ENCODE data around the gene MAGI3.

The MAGI3 gene

DNA sequence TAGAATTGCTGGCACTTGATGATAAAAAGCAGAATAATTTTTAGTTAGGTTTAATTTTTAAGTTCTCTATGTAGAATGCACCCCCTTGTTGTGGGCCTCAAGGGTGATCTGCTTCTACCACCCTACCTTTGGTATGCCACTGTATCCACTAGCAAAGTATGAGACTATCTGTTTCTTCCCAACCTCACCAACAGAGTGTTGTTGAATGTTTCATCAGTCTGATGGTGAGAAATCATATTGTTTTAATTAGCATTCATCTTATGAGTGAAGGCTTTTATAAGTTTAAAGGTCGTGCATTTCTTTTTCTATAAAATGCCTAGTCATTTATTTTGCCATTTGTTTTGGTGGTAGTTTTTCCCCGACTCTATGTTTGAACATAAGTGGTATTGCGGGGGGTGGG lies 141.0 kb downstream of the MAGI3 start:
- Histone ChIP-seq H3K27me3 (ENCODE audit: insufficient read depth, low read length, poor library complexity, severe bottlenecking) (no peaks in the 10 kb centered on the region), H3K9me3 (ENCODE audit: insufficient read depth, low read depth, low read length) (no peaks in the 10 kb centered on the region), H3K4me1 (ENCODE audit: insufficient read depth, low read length, poor library complexity, severe bottlenecking) (no peaks in the 10 kb centered on the region), H3K4me2 (ENCODE audit: low read depth, low read length, poor library complexity, severe bottlenecking) (no peak overlapping the region), H3K9me2 (replicated peaks; ENCODE audit: low read depth, low read length) (no peaks in the 10 kb centered on the region), H3K36me3 (ENCODE audit: insufficient read depth, low read length) (no peaks in the 10 kb centered on the region), H2AFZ (ENCODE audit: low read length) (no peak overlapping the region), H3K9ac (ENCODE audit: low read depth, low read length, poor library complexity, severe bottlenecking) (no peak overlapping the region), H4K20me1 (ENCODE audit: insufficient read depth, low read length, poor library complexity, severe bottlenecking) (no peaks in the 10 kb centered on the region), H3K4me3 (ENCODE audit: low read length, poor library complexity, severe bottlenecking) (no peak overlapping the region), H3K79me2 (ENCODE audit: insufficient read depth, low read length) (no peaks in the 10 kb centered on the region), H3F3A (ENCODE audit: low read depth) (no peaks in the 10 kb centered on the region; the same call in 1 of the 2 replicates)
- no peak for TF ChIP-seq EZH2phosphoT487 (IDR thresholded peaks at IDR 0.05; ENCODE audit: borderline replicate concordance)
- TF ChIP-seq, protein P1, sequence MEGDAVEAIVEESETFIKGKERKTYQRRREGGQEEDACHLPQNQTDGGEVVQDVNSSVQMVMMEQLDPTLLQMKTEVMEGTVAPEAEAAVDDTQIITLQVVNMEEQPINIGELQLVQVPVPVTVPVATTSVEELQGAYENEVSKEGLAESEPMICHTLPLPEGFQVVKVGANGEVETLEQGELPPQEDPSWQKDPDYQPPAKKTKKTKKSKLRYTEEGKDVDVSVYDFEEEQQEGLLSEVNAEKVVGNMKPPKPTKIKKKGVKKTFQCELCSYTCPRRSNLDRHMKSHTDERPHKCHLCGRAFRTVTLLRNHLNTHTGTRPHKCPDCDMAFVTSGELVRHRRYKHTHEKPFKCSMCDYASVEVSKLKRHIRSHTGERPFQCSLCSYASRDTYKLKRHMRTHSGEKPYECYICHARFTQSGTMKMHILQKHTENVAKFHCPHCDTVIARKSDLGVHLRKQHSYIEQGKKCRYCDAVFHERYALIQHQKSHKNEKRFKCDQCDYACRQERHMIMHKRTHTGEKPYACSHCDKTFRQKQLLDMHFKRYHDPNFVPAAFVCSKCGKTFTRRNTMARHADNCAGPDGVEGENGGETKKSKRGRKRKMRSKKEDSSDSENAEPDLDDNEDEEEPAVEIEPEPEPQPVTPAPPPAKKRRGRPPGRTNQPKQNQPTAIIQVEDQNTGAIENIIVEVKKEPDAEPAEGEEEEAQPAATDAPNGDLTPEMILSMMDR (conservative IDR thresholded peaks at IDR 0.05; ENCODE audit: low read length): no peak

DNA sequence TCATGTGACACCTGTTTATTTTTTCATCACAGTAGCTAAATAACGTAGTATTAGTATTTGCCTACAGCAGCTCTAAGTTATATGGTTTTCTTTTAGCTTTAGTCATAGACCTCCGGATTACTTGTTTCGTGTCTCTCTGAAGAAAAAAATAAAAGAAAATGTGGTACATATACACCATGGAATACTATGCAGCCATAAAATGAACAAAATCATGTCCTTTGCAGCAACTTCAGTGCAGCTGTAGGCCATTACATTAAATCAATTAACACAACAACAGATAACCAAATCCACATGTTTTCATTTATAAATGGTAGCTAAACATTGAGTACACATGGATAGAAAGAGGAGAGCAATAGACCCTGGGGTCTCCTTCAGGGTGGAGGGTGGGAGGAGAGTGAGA lies 142.7 kb downstream of the MAGI3 start:
- Histone ChIP-seq H4K20me1 (ENCODE audit: insufficient read depth, low read length, poor library complexity, severe bottlenecking) (no peaks in the 10 kb centered on the region), H3K79me2 (ENCODE audit: insufficient read depth, low read length) (no peaks in the 10 kb centered on the region), H3K4me2 (ENCODE audit: low read depth, low read length, poor library complexity, severe bottlenecking) (no peak overlapping the region)

DNA sequence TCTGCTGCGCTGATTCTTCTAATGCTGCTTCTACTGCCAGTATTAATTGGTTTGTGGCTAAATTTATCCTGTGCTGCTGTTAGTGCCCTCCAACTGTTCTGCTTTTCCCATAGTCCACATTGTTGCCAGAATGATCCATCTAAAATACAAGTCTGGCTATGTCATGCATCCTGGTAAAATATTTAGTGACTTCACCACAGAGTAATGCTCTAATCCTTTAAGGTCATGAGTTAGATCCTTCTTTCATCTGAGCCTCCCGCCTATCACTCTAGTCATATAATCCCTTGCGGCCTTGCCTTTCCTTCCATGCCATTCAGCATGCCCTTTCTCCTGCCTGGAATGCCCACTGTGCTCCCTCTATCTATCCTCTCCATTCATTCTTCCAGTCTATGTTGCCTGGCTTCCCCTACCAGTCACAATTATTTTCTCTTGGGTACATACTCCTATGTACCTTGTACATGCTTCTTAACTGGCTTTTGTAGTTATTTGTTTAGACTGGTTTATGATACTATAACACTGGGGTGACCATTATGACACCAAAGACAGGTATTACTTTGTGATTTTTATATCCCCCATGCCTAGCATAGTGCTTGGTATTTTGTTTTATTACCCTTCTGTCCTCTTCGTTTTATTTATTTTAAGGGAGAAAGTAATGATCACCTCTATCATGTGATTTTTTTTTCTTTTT lies 144.0 kb downstream of the MAGI3 start:
- no peaks in the 10 kb centered on the region for H3K36me3 ChIP-seq (ENCODE audit: insufficient read depth, low read length)
- no peak overlapping the region for H3K9ac ChIP-seq (ENCODE audit: low read depth, low read length, poor library complexity, severe bottlenecking)
- H3F3A ChIP-seq (ENCODE audit: low read depth): no peaks in the 10 kb centered on the region
- no peaks in the 10 kb centered on the region for H3K9me3 ChIP-seq (ENCODE audit: insufficient read depth, low read depth, low read length)
- H3K4me2 ChIP-seq (ENCODE audit: low read depth, low read length, poor library complexity, severe bottlenecking): no peak overlapping the region
- no peaks in the 10 kb centered on the region for H3K4me1 ChIP-seq (ENCODE audit: insufficient read depth, low read length, poor library complexity, severe bottlenecking)
- TF ChIP-seq, protein P1 (conservative IDR thresholded peaks at IDR 0.05; ENCODE audit: low read length): no peak
- TF ChIP-seq EZH2phosphoT487 (IDR thresholded peaks at IDR 0.05; ENCODE audit: borderline replicate concordance): no peak
- H4K20me1 ChIP-seq (ENCODE audit: insufficient read depth, low read length, poor library complexity, severe bottlenecking): no peaks in the 10 kb centered on the region
- no peaks in the 10 kb centered on the region for H3K9me2 ChIP-seq (replicated peaks; ENCODE audit: low read depth, low read length)
- no peaks in the 10 kb centered on the region for H3K79me2 ChIP-seq (ENCODE audit: insufficient read depth, low read length)
- H3K27me3 ChIP-seq (ENCODE audit: insufficient read depth, low read length, poor library complexity, severe bottlenecking): no peaks in the 10 kb centered on the region
- H3K4me3 ChIP-seq (ENCODE audit: low read length, poor library complexity, severe bottlenecking): no peak overlapping the region
- no peak overlapping the region for H2AFZ ChIP-seq (ENCODE audit: low read length)

More for the DNA sequence above, 142.7 kb downstream of the MAGI3 start:
- no peaks in the 10 kb centered on the region for H3K9me2 ChIP-seq (replicated peaks; ENCODE audit: low read depth, low read length)
- H3K9ac ChIP-seq (ENCODE audit: low read depth, low read length, poor library complexity, severe bottlenecking): no peak overlapping the region
- no peaks in the 10 kb centered on the region for H3K4me1 ChIP-seq (ENCODE audit: insufficient read depth, low read length, poor library complexity, severe bottlenecking)
- TF ChIP-seq EZH2phosphoT487 (IDR thresholded peaks at IDR 0.05; ENCODE audit: borderline replicate concordance): no peak
- TF ChIP-seq, protein P1 (conservative IDR thresholded peaks at IDR 0.05; ENCODE audit: low read length): no peak
- H3K9me3 ChIP-seq (ENCODE audit: insufficient read depth, low read depth, low read length): no peaks in the 10 kb centered on the region
- H3F3A ChIP-seq (ENCODE audit: low read depth): no peaks in the 10 kb centered on the region
- H3K4me3 ChIP-seq (ENCODE audit: low read length, poor library complexity, severe bottlenecking): no peak overlapping the region
- H3K36me3 ChIP-seq (ENCODE audit: insufficient read depth, low read length): no peaks in the 10 kb centered on the region
- H3K27me3 ChIP-seq (ENCODE audit: insufficient read depth, low read length, poor library complexity, severe bottlenecking): no peaks in the 10 kb centered on the region
- H2AFZ ChIP-seq (ENCODE audit: low read length): no peak overlapping the region

Measured in Loucy (cell line).